GM23338 (cell line): ENCODE data around the gene OS9. TPM values are rescaled to one million over a fixed set of nuclear protein-coding genes. Genes with fewer than 3 reads are reported as not detected.

Experiments used
- ATAC-seq: fragments of 200-7000 bp; cut with Tn5 transposase; 3 replicates; pipeline ENCODE4 v1.9.1; 2020
- DNase-seq: peaks from one replicate; pipeline ENCODE4 v3.0.0-alpha.2; 2015; ENCODE audit warnings: low spot score
- H2AFZ ChIP-seq: fragments of 200-600 bp; sonication (generic); 2 replicates; pipeline ENCODE4 v1.8.0; 2016; ENCODE audit warnings: antibody characterized with exemption, mild to moderate bottlenecking, moderate library complexity
- H3F3A ChIP-seq: fragments of 200-600 bp; sonication (generic); replicated peaks from 2 replicates; pipeline ENCODE4 v1.8.0; 2017; ENCODE audit warnings: antibody characterized with exemption, mixed run types, low read depth
- H3K27ac ChIP-seq: fragments of 200-600 bp; sonication (generic); 2 replicates; pipeline ENCODE4 v1.6.1; 2016; ENCODE audit warnings: low read depth
- H3K27me3 ChIP-seq: fragments of 200-600 bp; sonication (generic); 2 replicates; pipeline ENCODE4 v1.8.0; 2016; ENCODE audit warnings: mild to moderate bottlenecking, mixed run types, moderate library complexity; ENCODE audit not compliant: insufficient read depth
- H3K36me3 ChIP-seq: fragments of 200-600 bp; sonication (generic); 2 replicates; pipeline ENCODE4 v1.8.0; 2016; ENCODE audit warnings: mild to moderate bottlenecking; ENCODE audit not compliant: insufficient read depth
- H3K4me1 ChIP-seq: fragments of 200-600 bp; sonication (generic); 2 replicates; pipeline ENCODE4 v1.8.0; 2016; ENCODE audit warnings: mild to moderate bottlenecking, moderate library complexity; ENCODE audit not compliant: insufficient read depth
- H3K4me2 ChIP-seq: fragments of 200-600 bp; sonication (generic); 2 replicates; pipeline ENCODE4 v1.7.1; 2017; ENCODE audit warnings: mixed run types
- H3K4me3 ChIP-seq: fragments of 200-600 bp; sonication (generic); 2 replicates; pipeline ENCODE4 v1.6.1; 2016; ENCODE audit warnings: mixed run types
- H3K79me2 ChIP-seq: fragments of 200-600 bp; sonication (generic); replicated peaks from 2 replicates; pipeline ENCODE4 v1.8.0; 2017; ENCODE audit warnings: mild to moderate bottlenecking; ENCODE audit not compliant: insufficient read depth
- H3K9me2 ChIP-seq: fragments of 200-600 bp; sonication (generic); 2 replicates; pipeline ENCODE4 v1.8.0; 2017; ENCODE audit not compliant: insufficient read depth
- H4K20me1 ChIP-seq: fragments of 200-600 bp; sonication (generic); replicated peaks from 2 replicates; pipeline ENCODE4 v1.8.0; 2017; ENCODE audit warnings: mild to moderate bottlenecking; ENCODE audit not compliant: insufficient read depth
- H3K27ac Mint-ChIP-seq: 2 replicates; pipeline ENCODE4 v1.8.0; 2020; ENCODE audit warnings: inconsistent platforms, mild to moderate bottlenecking, moderate library complexity, mixed read lengths
- H3K27me3 Mint-ChIP-seq: 3 replicates; pipeline ENCODE4 v1.8.0; 2022; ENCODE audit warnings: low read depth, mild to moderate bottlenecking, moderate library complexity, mixed read lengths, inconsistent platforms; ENCODE audit not compliant: insufficient read depth, poor library complexity
- H3K36me3 Mint-ChIP-seq: 3 replicates; pipeline ENCODE4 v1.8.0; 2021; ENCODE audit warnings: low read depth, mild to moderate bottlenecking, inconsistent platforms, moderate library complexity, mixed read lengths
- H3K4me1 Mint-ChIP-seq: 3 replicates; pipeline ENCODE4 v1.8.0; 2020; ENCODE audit warnings: mild to moderate bottlenecking, inconsistent platforms, mixed read lengths
- H3K4me3 Mint-ChIP-seq: 3 replicates; pipeline ENCODE4 v1.8.0; 2021; ENCODE audit warnings: moderate library complexity, mild to moderate bottlenecking, inconsistent platforms, mixed read lengths
- H3K9me3 Mint-ChIP-seq: 3 replicates; pipeline ENCODE4 v1.8.0; 2020; ENCODE audit warnings: moderate library complexity, mild to moderate bottlenecking, inconsistent platforms, mixed read lengths
- ETS1 ChIP-seq: IDR thresholded peaks from 2 replicates; pipeline ENCODE4 v1.6.1; 2016; ENCODE audit warnings: antibody characterized with exemption
- EZH2 ChIP-seq: fragments of 200-600 bp; sonication (generic); IDR thresholded peaks from one replicate; pipeline ENCODE4 v1.8.0; 2017; ENCODE audit warnings: antibody characterized with exemption, mild to moderate bottlenecking, low read depth; ENCODE audit not compliant: unreplicated experiment
- JUNB ChIP-seq: IDR thresholded peaks from one replicate; pipeline ENCODE4 v1.6.1; 2016; ENCODE audit warnings: antibody characterized with exemption; ENCODE audit not compliant: unreplicated experiment
- STAT1 ChIP-seq: IDR thresholded peaks from one replicate; pipeline ENCODE4 v1.6.1; 2016; ENCODE audit warnings: antibody characterized with exemption; ENCODE audit not compliant: unreplicated experiment
- ZNF114 ChIP-seq: fragments of 250-450 bp; sonication (Bioruptor Pico); IDR thresholded peaks from 2 replicates; pipeline ENCODE4 v1.5.0; 2020; ENCODE audit warnings: mild to moderate bottlenecking, moderate library complexity
- ZNF331 ChIP-seq: fragments of 250-450 bp; sonication (Bioruptor Pico); IDR thresholded peaks from 2 replicates; pipeline ENCODE4 v1.5.0; 2020; ENCODE audit warnings: low read depth, mild to moderate bottlenecking, moderate library complexity
- ZNF462 ChIP-seq: fragments of 250-450 bp; sonication (Bioruptor Pico); IDR thresholded peaks from 2 replicates; pipeline ENCODE4 v1.5.0; 2020; ENCODE audit warnings: mild to moderate bottlenecking, moderate library complexity
- polyA plus RNA-seq: library from polyadenylated mRNA; unstranded; fragments of >200 nt; fragmentation: Nextera tagmentation; extraction: Ambion mirVana; gene quantifications from 2 replicates; pipeline ENCODE4 v1.2.1, GENCODE V29; 2016
- total RNA-seq: library from RNA; depleted of rRNA; stranded (reverse); fragments of >200 nt; shearing (Covaris generic); gene quantifications from 2 replicates; pipeline ENCODE4 v1.2.3, GENCODE V29; 2014

Gene OS9
- total and polyA plus RNA-seq, 2 experiments from 2014 or later: 27.5 to 79.7 TPM

DNA sequence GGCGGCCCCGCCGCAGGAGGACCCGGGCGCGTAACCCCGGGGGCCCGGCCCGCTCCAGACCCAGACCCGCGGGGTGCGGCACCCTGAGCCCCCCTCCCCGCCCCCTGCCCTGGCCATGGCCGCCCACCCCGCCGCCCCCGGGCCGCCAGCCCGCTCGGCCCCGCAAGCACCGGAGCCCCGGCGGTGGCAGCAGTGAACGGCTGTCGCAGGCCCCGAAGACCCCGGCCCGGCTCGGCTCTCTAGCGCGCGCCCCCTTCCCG lies 61.2 kb downstream of the OS9 start:
- H3K4me1 ChIP-seq: peaks cover 36% of the 10 kb centered on the region
- H3K27me3 Mint-ChIP-seq: peaks cover 64% of the 10 kb centered on the region

More for the DNA sequence above, 61.2 kb downstream of the OS9 start:
- Mint-ChIP-seq H3K4me1 (peaks cover 39% of the 10 kb centered on the region), H3K9me3 (no peaks in the 10 kb centered on the region; the same call in 2 of the 3 replicates), H3K36me3 (peaks cover 18% of the 10 kb centered on the region), H3K4me3 (peak overlapping the region; percentile 87; the same call in 1 of the 3 replicates), H3K27ac (no peak overlapping the region)
- H3K27ac ChIP-seq: no peak overlapping the region
- H3K36me3 ChIP-seq: no peaks in the 10 kb centered on the region
- H3K4me2 ChIP-seq: peak overlapping the region; percentile 97; the same call in 1 of the 2 replicates
- H3K4me3 ChIP-seq: peak overlapping the region; percentile 83
- H3F3A ChIP-seq: peaks cover 19% of the 10 kb centered on the region
- H3K9me2 ChIP-seq: no peaks in the 10 kb centered on the region
- ATAC-seq (no peak), DNase-seq (no peak)
- peaks cover 65% of the 10 kb centered on the region for H3K27me3 ChIP-seq
- no peak overlapping the region for H2AFZ ChIP-seq
- H3K79me2 ChIP-seq: peaks cover 19% of the 10 kb centered on the region
- no peak for TF ChIP-seq ZNF462
- no peak for TF ChIP-seq ZNF114 (CRISPR knock-in tag)
- no peak for TF ChIP-seq ETS1
- TF ChIP-seq ZNF331 (CRISPR knock-in tag): no peak
- TF ChIP-seq EZH2: no peak
- TF ChIP-seq JUNB: no peak
- TF ChIP-seq STAT1: no peak
- peaks cover 4% of the 10 kb centered on the region; the same call in 1 of the 2 replicates for H4K20me1 ChIP-seq
